Measurements from ENCODE around the gene TANGO6.
A peak's percentile ranks its signal among the peaks of the same experiment; 100 is the strongest.
"Not testable (repeated sequence)": the region's sequence is repeated elsewhere in the genome, so short reads cannot be mapped to it uniquely, and the experiment has no call there.

TANGO6 gene

GRCh38 chr16:69119536-69119935, 276.2 kb downstream of the TANGO6 start:
- Histone ChIP-seq H3K79me2 (ENCODE audit: low read length) (peaks cover 4% of the 10 kb centered on the region; the same call in 1 of the 2 replicates), H3K27me3 (replicated peaks; ENCODE audit: insufficient read depth, low read length) (no peaks in the 10 kb centered on the region), H3K9me3 (replicated peaks; ENCODE audit: insufficient read depth, low read length) (no peaks in the 10 kb centered on the region), H4K20me1 (ENCODE audit: insufficient read depth, low read length) (no peaks in the 10 kb centered on the region), H3F3A (ENCODE audit: insufficient read depth, low read length) (no peaks in the 10 kb centered on the region), H2AFZ (ENCODE audit: low read length) (no peak overlapping the region), H3K4me1 (ENCODE audit: low read length) (no peaks in the 10 kb centered on the region), H3K9me2 (replicated peaks; ENCODE audit: insufficient read depth, low read length) (no peaks in the 10 kb centered on the region), H3K9ac (ENCODE audit: low read length) (no peak overlapping the region), H3K4me3 (ENCODE audit: low read length) (no peak overlapping the region), H3K27ac (ENCODE audit: low read length) (no peak overlapping the region), H3K36me3 (replicated peaks; ENCODE audit: insufficient read depth, low read length) (no peaks in the 10 kb centered on the region), H3K4me2 (ENCODE audit: low read depth, low read length) (no peak overlapping the region)
- TF ChIP-seq EZH2 (optimal IDR thresholded peaks at IDR 0.05; ENCODE audit: low read depth, low read length): no peak
- TF ChIP-seq EZH2phosphoT487 (IDR thresholded peaks at IDR 0.05; ENCODE audit: low read length): no peak
- TF ChIP-seq CTCF (IDR thresholded peaks at IDR 0.05; ENCODE audit: low read length): no peak
- DNase-seq: no peak

GRCh38 chr16:69120096-69120664, 276.8 kb downstream of the TANGO6 start:
- TF ChIP-seq EZH2 (optimal IDR thresholded peaks at IDR 0.05; ENCODE audit: low read depth, low read length): no peak
- no peak for TF ChIP-seq EZH2phosphoT487 (IDR thresholded peaks at IDR 0.05; ENCODE audit: low read length)
- TF ChIP-seq CTCF (IDR thresholded peaks at IDR 0.05; ENCODE audit: low read length): no peak
- H3K4me3 ChIP-seq (ENCODE audit: low read length): no peak overlapping the region
- H3K4me1 ChIP-seq (ENCODE audit: low read length): no peaks in the 10 kb centered on the region
- no peak overlapping the region for H3K9ac ChIP-seq (ENCODE audit: low read length)
- H3F3A ChIP-seq (ENCODE audit: insufficient read depth, low read length): no peaks in the 10 kb centered on the region
- no peaks in the 10 kb centered on the region for H3K36me3 ChIP-seq (replicated peaks; ENCODE audit: insufficient read depth, low read length)
- H3K27me3 ChIP-seq (replicated peaks; ENCODE audit: insufficient read depth, low read length): no peaks in the 10 kb centered on the region
- H2AFZ ChIP-seq (ENCODE audit: low read length): no peak overlapping the region
- H4K20me1 ChIP-seq (ENCODE audit: insufficient read depth, low read length): no peaks in the 10 kb centered on the region
- H3K9me3 ChIP-seq (replicated peaks; ENCODE audit: insufficient read depth, low read length): no peaks in the 10 kb centered on the region
- DNase-seq: no peak
- no peak overlapping the region for H3K27ac ChIP-seq (ENCODE audit: low read length)
- H3K4me2 ChIP-seq (ENCODE audit: low read depth, low read length): no peak overlapping the region
- no peaks in the 10 kb centered on the region for H3K9me2 ChIP-seq (replicated peaks; ENCODE audit: insufficient read depth, low read length)
- H3K79me2 ChIP-seq (ENCODE audit: low read length): peaks cover 4% of the 10 kb centered on the region

- TF ChIP-seq CTCF (IDR thresholded peaks at IDR 0.05; ENCODE audit: low read length): peak; percentile 67
- no peak for TF ChIP-seq EZH2 (optimal IDR thresholded peaks at IDR 0.05; ENCODE audit: low read depth, low read length)
- TF ChIP-seq EZH2phosphoT487 (IDR thresholded peaks at IDR 0.05; ENCODE audit: low read length): no peak
- DNase-seq: peak; percentile 72
- Histone ChIP-seq H3K27ac (ENCODE audit: low read length) (no peak overlapping the region), H3K79me2 (ENCODE audit: low read length) (peaks cover 27% of the 10 kb centered on the region), H2AFZ (ENCODE audit: low read length) (no peak overlapping the region), H3K9ac (ENCODE audit: low read length) (no peak overlapping the region), H3K4me1 (ENCODE audit: low read length) (no peaks in the 10 kb centered on the region), H3F3A (ENCODE audit: insufficient read depth, low read length) (no peaks in the 10 kb centered on the region), H3K4me2 (ENCODE audit: low read depth, low read length) (no peak overlapping the region), H4K20me1 (ENCODE audit: insufficient read depth, low read length) (no peaks in the 10 kb centered on the region; the same call in 1 of the 2 replicates), H3K27me3 (replicated peaks; ENCODE audit: insufficient read depth, low read length) (no peaks in the 10 kb centered on the region), H3K4me3 (ENCODE audit: low read length) (no peak overlapping the region), H3K9me2 (replicated peaks; ENCODE audit: insufficient read depth, low read length) (no peaks in the 10 kb centered on the region), H3K9me3 (replicated peaks; ENCODE audit: insufficient read depth, low read length) (no peaks in the 10 kb centered on the region), H3K36me3 (replicated peaks; ENCODE audit: insufficient read depth, low read length) (no peaks in the 10 kb centered on the region)
Measured at GRCh38 chr16:69123910-69124309, 280.6 kb downstream of the TANGO6 start.

- H3K27ac ChIP-seq (ENCODE audit: low read length); H3K36me3 ChIP-seq (replicated peaks; ENCODE audit: insufficient read depth, low read length); H3K27me3 ChIP-seq (replicated peaks; ENCODE audit: insufficient read depth, low read length); H3K9me3 ChIP-seq (replicated peaks; ENCODE audit: insufficient read depth, low read length); H2AFZ ChIP-seq (ENCODE audit: low read length); H3F3A ChIP-seq (ENCODE audit: insufficient read depth, low read length); H3K9me2 ChIP-seq (replicated peaks; ENCODE audit: insufficient read depth, low read length); H4K20me1 ChIP-seq (ENCODE audit: insufficient read depth, low read length); H3K9ac ChIP-seq (ENCODE audit: low read length); H3K4me3 ChIP-seq (ENCODE audit: low read length); H3K4me2 ChIP-seq (ENCODE audit: low read depth, low read length); H3K4me1 ChIP-seq (ENCODE audit: low read length); DNase-seq: not testable (repeated sequence)
- peaks cover 30% of the 10 kb centered on the region for H3K79me2 ChIP-seq (ENCODE audit: low read length)
Measured at GRCh38 chr16:69124406-69124805, 281.1 kb downstream of the TANGO6 start.

GRCh38 chr16:69124961-69125360, 281.6 kb downstream of the TANGO6 start:
- H3K4me2 ChIP-seq (ENCODE audit: low read depth, low read length); H3K9ac ChIP-seq (ENCODE audit: low read length); H3K9me3 ChIP-seq (replicated peaks; ENCODE audit: insufficient read depth, low read length); H4K20me1 ChIP-seq (ENCODE audit: insufficient read depth, low read length); H3K9me2 ChIP-seq (replicated peaks; ENCODE audit: insufficient read depth, low read length); H3K27ac ChIP-seq (ENCODE audit: low read length); H3K4me3 ChIP-seq (ENCODE audit: low read length); H3F3A ChIP-seq (ENCODE audit: insufficient read depth, low read length); H3K36me3 ChIP-seq (replicated peaks; ENCODE audit: insufficient read depth, low read length); H3K27me3 ChIP-seq (replicated peaks; ENCODE audit: insufficient read depth, low read length); H2AFZ ChIP-seq (ENCODE audit: low read length); DNase-seq; H3K4me1 ChIP-seq (ENCODE audit: low read length): not testable (repeated sequence)
- H3K79me2 ChIP-seq (ENCODE audit: low read length): peaks cover 36% of the 10 kb centered on the region

All from MM.1S (cell line).